HK-2 (cell line): ENCODE data around the gene LRRC41.
"Not testable (repeated sequence)": the region's sequence is repeated elsewhere in the genome, so short reads cannot be mapped to it uniquely, and the experiment has no call there.

ENCODE experiments used
- DNase-seq: peaks from one replicate; pipeline ENCODE4 v3.0.0-alpha.2; 2018; ENCODE audit not compliant: unreplicated experiment

The LRRC41 gene

DNA sequence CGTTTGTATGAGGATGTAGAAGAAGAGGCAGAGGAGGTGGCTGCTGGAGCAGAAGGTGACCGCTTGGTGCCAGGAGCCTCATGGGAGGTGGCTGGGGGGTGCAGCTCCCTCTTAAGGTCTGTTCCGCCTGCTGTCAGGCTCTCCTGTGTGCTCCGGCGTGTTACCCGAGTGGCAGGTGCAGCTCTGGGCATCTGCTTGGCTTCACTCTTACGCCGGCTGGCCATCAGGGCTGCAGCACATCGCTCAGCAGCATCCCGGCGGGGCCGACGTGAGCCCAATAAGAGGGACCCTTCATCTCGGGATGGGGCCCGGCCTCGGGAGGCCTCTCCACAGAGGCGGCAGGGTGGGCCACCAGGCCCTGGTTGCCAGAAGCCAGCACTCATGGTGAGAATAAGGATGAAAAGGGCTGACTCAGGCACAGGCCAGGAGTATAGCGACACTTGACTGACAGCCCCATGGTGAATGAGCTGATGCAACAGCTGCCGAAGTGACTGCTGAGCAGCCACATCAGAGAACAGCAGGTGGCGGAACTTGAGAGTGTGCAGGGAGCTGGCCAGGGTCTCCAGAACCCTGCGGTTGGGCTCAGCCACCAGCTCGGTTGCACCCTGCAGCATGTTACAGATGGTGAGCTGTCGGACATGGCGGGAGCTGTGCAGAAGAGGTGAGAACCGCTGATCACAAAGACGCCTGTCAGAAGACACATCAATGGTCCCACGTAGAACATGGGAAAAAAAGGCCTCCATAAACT is 17.5 kb downstream of the LRRC41 start:
- DNase-seq, result no peak

DNA sequence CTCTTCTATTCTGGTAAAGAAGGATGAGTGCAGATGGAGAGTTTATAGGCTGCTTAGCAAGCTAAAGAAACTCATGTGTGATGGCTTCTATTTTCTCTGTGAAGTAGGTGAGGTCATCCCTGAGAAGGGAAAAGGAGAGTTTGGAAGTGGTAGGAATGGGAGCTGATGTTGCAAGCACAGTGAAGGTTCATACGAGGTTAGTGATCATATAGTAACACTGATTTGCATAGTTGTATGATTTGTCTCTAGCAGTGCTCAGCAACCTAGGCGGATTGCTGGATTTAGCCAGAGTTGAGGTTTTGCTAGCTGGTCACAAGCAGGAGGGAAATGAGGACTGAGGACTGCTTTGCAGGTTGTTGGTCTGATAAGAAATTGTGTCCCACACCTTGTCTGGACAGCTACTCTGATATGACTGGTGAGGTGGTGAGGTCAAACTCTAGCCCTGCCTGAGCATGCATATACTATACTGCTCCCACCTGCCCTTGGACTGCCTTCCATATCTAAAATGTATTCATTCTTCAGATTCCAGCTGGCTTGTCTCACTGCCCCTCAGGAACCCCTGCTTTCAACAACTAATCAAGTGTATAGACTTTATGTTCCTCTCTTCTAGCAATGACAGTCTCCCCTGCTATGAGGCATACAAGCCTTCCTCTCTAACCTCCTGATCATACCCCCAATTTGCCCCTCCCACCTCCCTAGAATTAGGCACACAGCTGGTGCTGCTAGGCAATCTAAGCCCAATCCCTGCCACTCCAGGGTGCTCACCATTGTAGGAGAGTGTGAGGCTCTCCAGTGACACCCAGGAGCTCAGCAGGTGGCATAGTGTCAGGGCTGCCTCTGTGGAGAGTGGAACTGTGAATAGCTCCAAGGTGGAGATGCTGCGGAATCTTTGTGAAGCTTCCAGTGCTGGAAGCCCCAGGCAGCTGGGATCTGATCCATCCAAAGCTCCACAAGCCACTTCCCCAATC is 18.5 kb downstream of the LRRC41 start:
- no peak for DNase-seq

GRCh38 chr1:46284058-46284457 is 19.4 kb downstream of the LRRC41 start:
- no peak for DNase-seq

DNA sequence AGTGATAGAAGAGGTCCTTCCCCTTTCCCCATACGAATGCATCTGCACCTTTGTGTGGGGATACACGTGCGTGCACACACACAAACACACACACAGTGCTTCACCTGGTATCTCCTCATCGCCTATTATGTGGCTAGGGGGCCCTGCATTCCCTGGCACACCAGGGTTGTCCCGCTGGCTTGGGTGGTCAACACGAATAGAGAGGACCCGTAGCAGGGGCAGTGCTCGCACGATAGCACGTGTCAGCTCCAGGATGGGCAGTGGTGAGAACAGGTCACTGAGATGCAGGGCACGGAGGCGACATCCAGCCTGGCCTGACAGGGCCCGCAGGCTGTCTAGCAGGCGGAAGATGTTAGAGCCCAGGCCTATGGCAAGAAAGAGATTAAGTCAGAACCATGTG is 22.4 kb downstream of the LRRC41 start:
- no peak for DNase-seq

DNA sequence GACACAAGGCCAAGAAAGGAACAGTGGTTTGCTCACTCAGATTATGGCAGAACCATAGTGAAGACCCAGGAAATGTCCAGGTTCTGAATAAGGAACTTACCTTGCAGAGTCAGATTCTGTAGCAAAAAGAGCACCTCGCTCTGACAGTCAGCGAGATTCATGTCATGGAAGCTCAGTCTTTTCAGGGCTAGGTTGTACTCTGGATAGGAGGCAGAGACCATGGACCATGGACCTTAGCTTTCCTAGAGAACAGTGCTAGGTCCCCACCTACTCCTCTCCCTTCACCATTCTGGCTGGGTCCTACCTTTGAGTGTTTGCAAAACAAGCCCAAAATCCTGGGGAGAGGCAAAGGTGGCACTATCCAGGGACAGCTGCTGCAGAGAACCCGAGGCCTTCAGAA is 23.3 kb downstream of the LRRC41 start:
- DNase-seq, result no peak

DNA sequence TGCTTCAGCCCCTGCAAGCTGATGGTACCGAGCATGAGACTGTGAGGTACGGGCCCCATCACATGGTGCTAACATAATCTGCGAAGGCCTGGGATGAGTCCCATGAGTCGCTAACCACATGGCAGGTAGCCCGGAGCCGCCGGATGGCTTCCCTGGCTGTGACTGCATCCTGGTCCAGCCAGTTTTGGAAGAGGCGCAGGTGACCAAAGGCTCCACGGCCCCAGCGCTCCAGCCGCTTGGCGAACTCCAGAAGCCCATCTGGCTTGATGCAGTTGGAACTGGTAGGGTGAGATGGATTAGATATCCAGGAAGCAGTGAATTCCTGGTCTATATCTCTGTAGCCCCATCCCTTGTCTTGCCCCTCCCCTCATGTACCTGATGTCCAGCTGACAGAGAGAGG is 24.6 kb downstream of the LRRC41 start:
- DNase-seq, result no peak

DNA sequence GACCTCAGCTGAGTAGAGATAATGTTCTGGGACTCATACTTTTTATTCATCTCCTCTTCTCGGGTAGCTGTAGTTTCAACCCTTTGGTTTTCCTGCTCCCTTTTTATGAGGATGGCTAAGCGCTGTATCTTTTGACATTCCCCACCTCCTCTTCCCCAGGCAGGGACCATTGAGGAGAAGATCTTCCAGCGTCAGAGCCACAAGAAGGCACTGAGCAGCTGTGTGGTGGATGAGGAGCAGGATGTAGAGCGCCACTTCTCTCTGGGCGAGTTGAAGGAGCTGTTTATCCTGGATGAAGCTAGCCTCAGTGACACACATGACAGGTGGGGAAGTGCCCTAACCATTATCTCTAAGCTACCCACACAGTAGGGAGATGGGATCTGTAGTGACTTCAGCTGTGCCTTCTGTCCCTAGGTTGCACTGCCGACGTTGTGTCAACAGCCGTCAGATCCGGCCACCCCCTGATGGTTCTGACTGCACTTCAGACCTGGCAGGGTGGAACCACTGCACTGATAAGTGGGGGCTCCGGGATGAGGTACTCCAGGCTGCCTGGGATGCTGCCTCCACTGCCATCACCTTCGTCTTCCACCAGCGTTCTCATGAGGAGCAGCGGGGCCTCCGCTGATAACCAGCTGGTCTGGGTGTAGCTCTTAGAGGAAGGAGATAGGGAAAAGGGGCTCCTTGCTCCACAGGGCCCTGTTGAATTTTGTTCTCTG is 25.6 kb downstream of the LRRC41 start:
- DNase-seq, result no peak

DNA sequence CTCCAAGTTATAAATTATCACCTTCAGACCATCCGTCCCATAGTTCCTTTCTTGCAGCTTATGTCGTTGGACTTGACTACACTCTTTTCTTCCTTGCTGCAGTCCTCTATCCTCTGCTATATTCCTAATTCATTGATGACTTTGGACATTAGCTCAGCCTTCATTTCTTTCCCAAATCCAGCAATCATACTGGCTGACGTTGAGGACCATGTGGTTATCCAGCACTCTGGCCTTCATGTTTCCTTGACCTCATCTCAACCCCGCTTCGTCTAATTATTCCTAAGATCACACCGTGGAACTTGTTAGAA is 28.4 kb downstream of the LRRC41 start:
- no peak for DNase-seq

DNA sequence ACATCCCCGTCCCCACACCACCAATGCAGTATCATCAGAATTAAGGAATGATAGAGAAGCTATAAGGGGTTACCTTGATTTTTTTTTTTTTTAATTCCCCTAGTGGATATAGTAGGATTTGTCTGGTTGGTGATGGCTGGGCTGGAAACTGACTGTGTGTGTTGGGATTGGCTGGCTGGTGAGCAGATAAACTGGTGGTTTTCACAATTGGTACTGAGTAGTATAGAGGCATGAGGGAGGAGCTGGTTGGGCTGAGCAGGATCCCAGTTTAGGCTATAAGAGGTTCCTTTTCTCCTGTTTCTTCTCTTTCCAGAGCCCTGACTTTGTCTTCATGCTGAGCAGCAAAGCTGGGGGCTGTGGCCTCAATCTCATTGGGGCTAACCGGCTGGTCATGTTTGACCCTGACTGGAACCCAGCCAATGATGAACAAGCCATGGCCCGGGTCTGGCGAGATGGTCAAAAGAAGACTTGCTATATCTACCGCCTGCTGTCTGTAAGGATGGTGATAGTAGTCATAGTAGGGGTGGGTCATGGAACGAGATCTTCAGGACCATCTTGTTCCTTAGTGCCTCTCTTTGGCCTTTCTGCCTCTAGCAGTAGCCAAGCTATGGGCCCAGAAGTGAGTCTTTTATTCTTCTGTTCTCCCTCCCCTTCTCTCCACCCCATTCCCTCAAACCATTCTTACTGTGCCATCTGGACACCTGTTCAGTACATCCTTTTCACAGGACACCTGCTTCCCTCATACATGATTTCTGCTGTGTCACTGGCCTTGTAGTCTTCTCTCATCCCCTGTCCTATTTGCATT is 29.0 kb downstream of the LRRC41 start:
- DNase-seq, result no peak

GRCh38 chr1:46268578-46268977 is 34.8 kb downstream of the LRRC41 start:
- DNase-seq, result no peak

DNA sequence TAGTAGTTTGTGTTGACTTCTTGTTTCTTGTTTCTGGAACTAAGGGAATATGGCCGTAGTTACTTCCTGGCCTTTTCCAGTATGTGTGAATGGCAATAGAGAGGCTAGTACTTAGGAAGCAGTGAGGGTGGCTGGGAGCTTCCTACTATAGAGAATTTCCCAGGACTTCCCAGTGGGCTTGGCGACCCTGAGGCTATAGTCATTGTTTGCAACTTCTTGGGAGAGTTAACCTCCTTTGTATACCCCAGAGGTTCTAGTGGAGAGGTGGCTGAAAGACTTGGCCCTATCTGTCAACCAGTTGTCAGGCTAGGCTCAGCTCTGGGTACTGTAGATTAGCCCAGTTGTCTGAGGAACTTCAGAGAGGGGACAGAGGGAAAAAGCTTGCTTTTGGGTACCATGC is 40.3 kb downstream of the LRRC41 start:
- no peak for DNase-seq

DNA sequence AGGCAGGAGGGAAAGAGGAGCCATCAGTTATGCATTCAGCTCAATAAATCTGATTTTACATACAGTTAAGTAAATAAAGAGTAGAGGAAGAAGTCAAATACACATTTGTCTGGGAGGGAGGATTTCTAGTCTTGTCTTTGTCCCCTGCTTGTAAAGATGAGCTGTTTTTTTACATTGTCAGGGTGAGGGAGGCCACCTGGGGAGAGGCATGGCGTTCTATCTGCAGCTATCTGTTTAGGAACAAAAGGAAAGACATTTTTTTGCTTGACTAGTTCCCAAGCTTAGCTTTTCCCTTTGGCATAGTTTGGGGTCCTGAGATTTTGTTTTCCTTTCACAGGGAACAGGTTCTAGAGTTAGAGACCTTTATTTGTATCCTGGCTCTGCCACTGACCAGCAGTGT is 40.9 kb downstream of the LRRC41 start:
- no peak for DNase-seq

GRCh38 chr1:46256523-46256922 is 46.9 kb downstream of the LRRC41 start:
- no peak for DNase-seq

DNA sequence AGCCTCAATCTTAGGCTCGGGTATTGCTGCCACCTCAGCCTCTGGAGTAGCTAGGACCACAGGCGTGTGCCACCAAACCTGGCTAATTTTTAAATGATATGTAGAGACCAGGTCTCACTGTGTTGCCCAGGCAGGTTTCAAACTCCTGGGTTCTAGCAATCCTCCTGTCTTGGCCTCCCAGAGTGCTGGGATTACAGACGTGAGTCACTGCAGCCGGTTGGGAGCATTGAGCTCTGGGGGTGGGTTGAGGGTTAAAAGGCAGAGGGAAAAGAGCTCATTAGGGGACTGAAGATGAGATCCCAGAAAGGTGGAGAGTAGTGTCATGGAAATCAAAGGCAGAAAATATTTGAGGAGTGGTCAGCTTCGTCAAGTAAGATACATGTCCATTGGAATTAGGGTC is 48.7 kb downstream of the LRRC41 start:
- peak; percentile 21 for DNase-seq

DNA sequence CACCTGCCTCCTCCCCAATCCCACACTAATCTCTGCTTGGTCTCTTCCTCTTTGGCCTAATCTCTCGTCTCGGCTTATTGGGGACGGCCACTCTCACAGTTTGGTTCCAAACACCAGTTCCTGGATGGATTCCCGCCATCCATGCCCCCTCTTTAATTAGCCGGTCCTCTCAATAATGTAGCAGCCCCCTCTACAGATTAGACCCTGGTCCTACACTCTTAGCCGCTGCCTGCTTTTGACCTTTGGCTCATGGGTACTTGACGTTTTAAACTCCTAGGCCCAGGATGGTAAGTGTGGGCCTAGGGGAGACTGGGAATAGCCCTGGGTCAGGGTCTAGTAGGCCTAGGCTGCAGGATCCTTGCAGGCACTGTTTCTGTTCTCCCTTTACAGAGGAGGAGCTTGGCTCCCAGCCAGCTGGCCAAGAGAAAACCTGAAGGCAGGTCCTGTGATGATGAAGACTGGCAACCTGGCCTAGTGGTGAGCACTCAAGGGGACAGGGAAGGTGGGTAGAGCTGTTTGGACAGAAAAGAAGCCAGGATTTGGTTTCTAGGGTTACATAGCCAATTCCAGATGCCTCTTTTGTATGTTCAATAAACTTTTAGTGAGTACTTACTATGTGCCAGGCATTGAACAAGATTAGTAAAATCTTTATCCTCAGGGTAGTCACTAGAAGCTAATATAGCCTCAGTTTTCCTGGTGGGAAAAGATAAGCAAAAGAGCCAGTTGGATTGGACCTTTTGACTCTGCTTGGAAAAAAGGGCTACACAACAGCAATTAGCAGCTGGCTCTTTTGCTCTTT is 55.1 kb downstream of the LRRC41 start:
- DNase-seq, result peak; percentile 64

- DNase-seq, result peak; percentile 99
Observed at GRCh38 chr1:46247436-46248121, 55.8 kb downstream of the LRRC41 start, which contains the start of gene RAD54L. Gene RAD54L, plus strand, starts transcription at chr1:46247763. Its CDS starts 643 bp downstream, at chr1:46248406.

- no peak for DNase-seq
Observed at GRCh38 chr1:46246548-46247435, 56.6 kb downstream of the LRRC41 start.

GRCh38 chr1:46246136-46246535 is 57.3 kb downstream of the LRRC41 start:
- not testable (repeated sequence) for DNase-seq
